ENCODE measurements around the gene CDC42BPA.

CDC42BPA gene

GRCh38 chr1:226990133-226990716 lies 328.1 kb downstream of the CDC42BPA start:
- no peak for FAIRE-seq

GRCh38 chr1:226989085-226989920 lies 329.0 kb downstream of the CDC42BPA start:
- no peak for FAIRE-seq

GRCh38 chr1:226988334-226988666 lies 330.0 kb downstream of the CDC42BPA start:
- no peak for FAIRE-seq

GRCh38 chr1:226987623-226988333 lies 330.5 kb downstream of the CDC42BPA start:
- no peak for FAIRE-seq

GRCh38 chr1:226987179-226987536 lies 331.1 kb downstream of the CDC42BPA start:
- no peak for FAIRE-seq

- no peak for FAIRE-seq
Measured at GRCh38 chr1:226986496-226987178, 331.7 kb downstream of the CDC42BPA start.

GRCh38 chr1:226985839-226986463 lies 332.3 kb downstream of the CDC42BPA start:
- FAIRE-seq, result no peak

GRCh38 chr1:226985239-226985838 lies 333.0 kb downstream of the CDC42BPA start:
- FAIRE-seq, result no peak

GRCh38 chr1:226984521-226985238 lies 333.6 kb downstream of the CDC42BPA start:
- no peak for FAIRE-seq

GRCh38 chr1:226983992-226984364 lies 334.3 kb downstream of the CDC42BPA start:
- FAIRE-seq, result no peak

- FAIRE-seq, result no peak
Measured at GRCh38 chr1:226983247-226983991, 334.9 kb downstream of the CDC42BPA start.

GRCh38 chr1:226982451-226983177 lies 335.7 kb downstream of the CDC42BPA start:
- no peak for FAIRE-seq

GRCh38 chr1:226981838-226982237 lies 336.5 kb downstream of the CDC42BPA start:
- FAIRE-seq, result no peak

GRCh38 chr1:226981386-226981817 lies 336.9 kb downstream of the CDC42BPA start:
- no peak for FAIRE-seq

- FAIRE-seq, result no peak
Measured at GRCh38 chr1:226980565-226981385, 337.5 kb downstream of the CDC42BPA start.

GRCh38 chr1:226980122-226980560 lies 338.2 kb downstream of the CDC42BPA start:
- FAIRE-seq, result no peak

GRCh38 chr1:226979517-226980121 lies 338.7 kb downstream of the CDC42BPA start:
- no peak for FAIRE-seq

- FAIRE-seq, result no peak
Measured at GRCh38 chr1:226979115-226979516, 339.2 kb downstream of the CDC42BPA start.
